HS-5 (cell line): ENCODE data around the gene SUGP2.
"Not testable (repeated sequence)": the region's sequence is repeated elsewhere in the genome, so short reads cannot be mapped to it uniquely, and the experiment has no call there.

Experiments
- DNase-seq: peaks from one replicate; pipeline ENCODE4 v3.0.0-alpha.2; 2012; ENCODE audit warnings: low read depth

The SUGP2 gene

GRCh38 chr19:18990128-18990708 is 43.1 kb downstream of the SUGP2 start:
- DNase-seq, result no peak

- no peak for DNase-seq
These were observed 44.0 kb downstream of the SUGP2 start for GRCh38 chr19:18989316-18989715.

- DNase-seq, result no peak
These were observed 45.9 kb downstream of the SUGP2 start for GRCh38 chr19:18987456-18987855.

GRCh38 chr19:18985257-18985656 is 48.1 kb downstream of the SUGP2 start:
- no peak for DNase-seq

- no peak for DNase-seq
These were observed 49.1 kb downstream of the SUGP2 start for GRCh38 chr19:18984251-18984650.

GRCh38 chr19:18982669-18983068 is 50.6 kb downstream of the SUGP2 start:
- DNase-seq, result no peak

- DNase-seq, result no peak
These were observed 52.8 kb downstream of the SUGP2 start for GRCh38 chr19:18980432-18981020.

GRCh38 chr19:18978616-18979015 is 54.7 kb downstream of the SUGP2 start:
- no peak for DNase-seq

- no peak for DNase-seq
These were observed 57.4 kb downstream of the SUGP2 start for GRCh38 chr19:18975869-18976268.

- no peak for DNase-seq
These were observed 58.3 kb downstream of the SUGP2 start for GRCh38 chr19:18975011-18975410.

GRCh38 chr19:18972851-18973250 is 60.5 kb downstream of the SUGP2 start:
- DNase-seq, result no peak

- DNase-seq, result no peak
These were observed 61.0 kb downstream of the SUGP2 start for GRCh38 chr19:18972301-18972811.

- DNase-seq, result no peak
These were observed 63.2 kb downstream of the SUGP2 start for GRCh38 chr19:18969931-18970659.

- no peak for DNase-seq
These were observed 65.8 kb downstream of the SUGP2 start for GRCh38 chr19:18967358-18968146.

GRCh38 chr19:18966307-18966706 is 67.0 kb downstream of the SUGP2 start:
- DNase-seq, result no peak

- DNase-seq, result no peak
These were observed 69.2 kb downstream of the SUGP2 start for GRCh38 chr19:18964121-18964520.

GRCh38 chr19:18961767-18962620 is 71.3 kb downstream of the SUGP2 start:
- no peak for DNase-seq

- DNase-seq, result no peak
These were observed 72.9 kb downstream of the SUGP2 start for GRCh38 chr19:18960370-18960769.

GRCh38 chr19:18955042-18955441 is 78.3 kb downstream of the SUGP2 start:
- DNase-seq, result no peak

- DNase-seq, result no peak
These were observed 79.2 kb downstream of the SUGP2 start for GRCh38 chr19:18954094-18954493.

- not testable (repeated sequence) for DNase-seq
These were observed 80.8 kb downstream of the SUGP2 start for GRCh38 chr19:18952364-18953003.
